Tibial nerve (tissue), 3 donors: ENCODE data around the gene EPB41.

ENCODE experiments used
- POLR2A ChIP-seq, 2 donors: fragments of 450-650 bp; IDR thresholded peaks; one replicate each; pipeline ENCODE4 v1.6.1; 2017; ENCODE audit warnings: antibody characterized with exemption in 2 of 2, mild to moderate bottlenecking in 2 of 2, moderate library complexity in 2 of 2
- TF ChIP-seq, protein P1 (sequence below), 5 experiments: fragments of 200-600 bp in 3 of 5; fragments of 450-650 bp in 2 of 5; sonication (generic) in 3 of 5; IDR thresholded peaks; one replicate each; pipeline ENCODE4 v1.5.1; 2016 to 2019; ENCODE audit warnings: antibody characterized with exemption in 5 of 5, mild to moderate bottlenecking in 3 of 5, moderate library complexity in 2 of 5

DNA sequence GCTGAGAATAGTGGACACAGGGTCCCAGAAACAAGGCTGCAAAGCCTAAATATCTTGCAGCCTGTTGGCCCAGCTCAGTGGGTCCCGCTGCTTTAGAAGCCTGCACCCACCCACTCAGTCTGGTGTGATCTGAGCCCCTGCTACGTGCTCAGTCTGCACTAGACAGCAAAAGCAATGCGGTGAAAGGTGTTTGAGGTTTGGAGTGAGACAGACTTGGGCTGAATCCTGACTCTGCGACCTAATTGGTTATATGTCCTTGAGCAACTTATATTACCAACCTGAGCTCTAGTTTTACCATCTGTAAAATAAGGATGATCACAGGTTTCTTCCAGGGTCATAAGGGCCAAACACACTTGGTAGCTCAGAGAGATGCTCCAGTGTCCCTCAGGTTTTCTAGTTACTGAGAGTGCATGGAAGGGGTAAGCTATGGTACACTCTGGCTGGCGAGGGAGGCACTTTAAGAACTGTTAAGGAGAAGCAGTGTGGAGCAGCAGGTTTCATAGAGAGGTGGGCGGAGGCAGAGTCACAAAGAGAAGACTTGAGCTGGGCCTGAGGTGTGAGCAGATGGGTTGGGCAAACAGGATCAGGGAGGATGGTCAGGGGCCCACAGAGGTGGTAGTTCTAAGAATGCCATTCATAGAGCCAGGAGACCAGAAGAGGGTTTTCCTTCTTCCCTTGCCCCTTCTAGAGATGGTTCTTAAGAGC is 199.2 kb downstream of the EPB41 start:
- no peak for TF ChIP-seq POLR2A (IDR thresholded peaks at IDR 0.05)
- TF ChIP-seq, protein P1, sequence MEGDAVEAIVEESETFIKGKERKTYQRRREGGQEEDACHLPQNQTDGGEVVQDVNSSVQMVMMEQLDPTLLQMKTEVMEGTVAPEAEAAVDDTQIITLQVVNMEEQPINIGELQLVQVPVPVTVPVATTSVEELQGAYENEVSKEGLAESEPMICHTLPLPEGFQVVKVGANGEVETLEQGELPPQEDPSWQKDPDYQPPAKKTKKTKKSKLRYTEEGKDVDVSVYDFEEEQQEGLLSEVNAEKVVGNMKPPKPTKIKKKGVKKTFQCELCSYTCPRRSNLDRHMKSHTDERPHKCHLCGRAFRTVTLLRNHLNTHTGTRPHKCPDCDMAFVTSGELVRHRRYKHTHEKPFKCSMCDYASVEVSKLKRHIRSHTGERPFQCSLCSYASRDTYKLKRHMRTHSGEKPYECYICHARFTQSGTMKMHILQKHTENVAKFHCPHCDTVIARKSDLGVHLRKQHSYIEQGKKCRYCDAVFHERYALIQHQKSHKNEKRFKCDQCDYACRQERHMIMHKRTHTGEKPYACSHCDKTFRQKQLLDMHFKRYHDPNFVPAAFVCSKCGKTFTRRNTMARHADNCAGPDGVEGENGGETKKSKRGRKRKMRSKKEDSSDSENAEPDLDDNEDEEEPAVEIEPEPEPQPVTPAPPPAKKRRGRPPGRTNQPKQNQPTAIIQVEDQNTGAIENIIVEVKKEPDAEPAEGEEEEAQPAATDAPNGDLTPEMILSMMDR (IDR thresholded peaks at IDR 0.05), result no peak
